ENCODE measurements around the gene CFAP97. TPM values are rescaled to one million over a fixed set of nuclear protein-coding genes. Genes with fewer than 3 reads are reported as not detected.
"Not testable (repeated sequence)": the region's sequence is repeated elsewhere in the genome, so short reads cannot be mapped to it uniquely, and the experiment has no call there.

The CFAP97 gene
- total RNA-seq, 1 donor from 2014 or later, result 78.6 TPM

GRCh38 chr4:185210102-185210981 lies 6.5 kb upstream of the CFAP97 start:
- Histone ChIP-seq H2AFZ (replicated peaks) (peak overlapping the region; percentile 77), H3F3A (ENCODE audit: low read depth) (peaks cover 15% of the 10 kb centered on the region), H3K27ac (peak overlapping the region; percentile 60), H3K27me3 (peaks cover 15% of the 10 kb centered on the region), H3K79me2 (ENCODE audit: low read depth) (peaks cover 49% of the 10 kb centered on the region), H3K9me3 (ENCODE audit: low read depth) (no peaks in the 10 kb centered on the region), H3K4me3 (peak overlapping the region; percentile 90), H3K9ac (peak overlapping the region; percentile 55), H4K20me1 (ENCODE audit: low read depth) (peaks cover 22% of the 10 kb centered on the region), H3K36me3 (no peaks in the 10 kb centered on the region), H3K4me1 (peaks cover 12% of the 10 kb centered on the region), H3K4me2 (peak overlapping the region; percentile 85)
- Mint-ChIP-seq H3K27ac (peak overlapping the region; percentile 81), H3K36me3 (peaks cover 4% of the 10 kb centered on the region), H3K4me1 (peaks cover 26% of the 10 kb centered on the region), H3K9me3 (no peaks in the 10 kb centered on the region), H3K27me3 (ENCODE audit: insufficient read depth, low read depth) (peaks cover 7% of the 10 kb centered on the region), H3K4me3 (peak overlapping the region; percentile 98)
- DNase-seq (ENCODE audit: low spot score), result peak; percentile 75
- TF ChIP-seq EZH2 (IDR thresholded peaks at IDR 0.05) (no peak), CTCF (IDR thresholded peaks at IDR 0.05) (no peak), EZH2phosphoT487 (IDR thresholded peaks at IDR 0.05) (no peak)

GRCh38 chr4:185209852-185210101 lies 6.0 kb upstream of the CFAP97 start:
- H3K9me3 Mint-ChIP-seq; H3K36me3 Mint-ChIP-seq; H3K36me3 ChIP-seq; DNase-seq (ENCODE audit: low spot score); H3K27me3 Mint-ChIP-seq (ENCODE audit: insufficient read depth, low read depth); H3K9me3 ChIP-seq (ENCODE audit: low read depth); H3K4me3 Mint-ChIP-seq; H3K27ac ChIP-seq; H3K27ac Mint-ChIP-seq: not testable (repeated sequence)
- H4K20me1 ChIP-seq (ENCODE audit: low read depth), result peaks cover 22% of the 10 kb centered on the region
- peaks cover 15% of the 10 kb centered on the region for H3F3A ChIP-seq (ENCODE audit: low read depth)
- H2AFZ ChIP-seq (replicated peaks), result peak overlapping the region; percentile 77
- peak overlapping the region; percentile 85 for H3K4me2 ChIP-seq
- peak overlapping the region; percentile 90 for H3K4me3 ChIP-seq
- peaks cover 29% of the 10 kb centered on the region for H3K4me1 Mint-ChIP-seq
- peaks cover 49% of the 10 kb centered on the region for H3K79me2 ChIP-seq (ENCODE audit: low read depth)
- peaks cover 14% of the 10 kb centered on the region for H3K4me1 ChIP-seq
- peak overlapping the region; percentile 55 for H3K9ac ChIP-seq
- H3K27me3 ChIP-seq, result peaks cover 15% of the 10 kb centered on the region

- Histone ChIP-seq H3K27me3 (peaks cover 15% of the 10 kb centered on the region), H3K9ac (peak within 1 kb of the TSS; percentile 55), H3F3A (ENCODE audit: low read depth) (peaks cover 15% of the 10 kb centered on the region), H3K4me3 (peak within 1 kb of the TSS; percentile 90), H2AFZ (replicated peaks) (peak within 1 kb of the TSS; percentile 77), H3K4me1 (peaks cover 19% of the 10 kb centered on the region), H3K9me3 (ENCODE audit: low read depth) (no peaks in the 10 kb centered on the region), H4K20me1 (ENCODE audit: low read depth) (peaks cover 18% of the 10 kb centered on the region), H3K79me2 (ENCODE audit: low read depth) (peaks cover 47% of the 10 kb centered on the region), H3K27ac (peak within 1 kb of the TSS; percentile 91), H3K4me2 (peak within 1 kb of the TSS; percentile 85), H3K36me3 (no peaks in the 10 kb centered on the region)
- peak; percentile 96 for DNase-seq (ENCODE audit: low spot score)
- Mint-ChIP-seq H3K4me1 (peaks cover 35% of the 10 kb centered on the region), H3K4me3 (peak within 1 kb of the TSS; percentile 98), H3K36me3 (peaks cover 4% of the 10 kb centered on the region), H3K27me3 (ENCODE audit: insufficient read depth, low read depth) (peaks cover 7% of the 10 kb centered on the region), H3K9me3 (no peaks in the 10 kb centered on the region), H3K27ac (peak within 1 kb of the TSS; percentile 81)
- no peak for TF ChIP-seq EZH2 (IDR thresholded peaks at IDR 0.05)
- peak; percentile 37 for TF ChIP-seq CTCF (IDR thresholded peaks at IDR 0.05)
- no peak for TF ChIP-seq EZH2phosphoT487 (IDR thresholded peaks at IDR 0.05)
Measured at GRCh38 chr4:185209031-185209851, 5.4 kb upstream of the CFAP97 start, which contains the start of gene SNX25. TSS of gene SNX25 (plus strand) at chr4:185209598. CDS start at chr4:185209827, 229 bp downstream.

Measured in neural progenitor cell (in vitro differentiated cells).